ENCODE data around the gene SCN5A.

DNA sequence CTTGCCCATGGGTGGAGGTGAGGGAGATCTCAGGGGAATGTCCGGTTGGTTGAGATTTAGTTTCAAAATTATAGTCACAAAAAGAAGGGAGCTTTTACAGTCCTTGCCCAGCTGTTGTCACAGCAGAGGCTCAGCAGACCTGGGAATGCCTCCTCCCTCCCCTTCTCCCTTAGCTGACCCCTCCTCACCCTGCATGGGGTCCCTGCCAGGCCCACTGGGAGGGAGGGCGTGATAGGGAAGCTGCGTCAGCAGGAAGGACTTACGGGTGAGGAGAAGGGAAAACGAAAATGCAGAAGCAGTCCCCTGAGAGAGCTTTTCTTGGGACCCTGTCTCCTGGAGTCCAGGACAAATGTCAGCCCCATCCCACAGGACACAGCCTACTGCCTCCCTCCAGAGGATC is 18.9 kb downstream of the SCN5A start:
- TF ChIP-seq POLR2A (IDR thresholded peaks at IDR 0.05), result no peak
- TF ChIP-seq, protein P1, sequence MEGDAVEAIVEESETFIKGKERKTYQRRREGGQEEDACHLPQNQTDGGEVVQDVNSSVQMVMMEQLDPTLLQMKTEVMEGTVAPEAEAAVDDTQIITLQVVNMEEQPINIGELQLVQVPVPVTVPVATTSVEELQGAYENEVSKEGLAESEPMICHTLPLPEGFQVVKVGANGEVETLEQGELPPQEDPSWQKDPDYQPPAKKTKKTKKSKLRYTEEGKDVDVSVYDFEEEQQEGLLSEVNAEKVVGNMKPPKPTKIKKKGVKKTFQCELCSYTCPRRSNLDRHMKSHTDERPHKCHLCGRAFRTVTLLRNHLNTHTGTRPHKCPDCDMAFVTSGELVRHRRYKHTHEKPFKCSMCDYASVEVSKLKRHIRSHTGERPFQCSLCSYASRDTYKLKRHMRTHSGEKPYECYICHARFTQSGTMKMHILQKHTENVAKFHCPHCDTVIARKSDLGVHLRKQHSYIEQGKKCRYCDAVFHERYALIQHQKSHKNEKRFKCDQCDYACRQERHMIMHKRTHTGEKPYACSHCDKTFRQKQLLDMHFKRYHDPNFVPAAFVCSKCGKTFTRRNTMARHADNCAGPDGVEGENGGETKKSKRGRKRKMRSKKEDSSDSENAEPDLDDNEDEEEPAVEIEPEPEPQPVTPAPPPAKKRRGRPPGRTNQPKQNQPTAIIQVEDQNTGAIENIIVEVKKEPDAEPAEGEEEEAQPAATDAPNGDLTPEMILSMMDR (IDR thresholded peaks at IDR 0.05), result no peak
